Activated naive CD4-positive, alpha-beta T cell treated with anti-CD3 and anti-CD28 coated beads, Interleukin-2, amount 10 ng/mL, durations not matched to agents 7 days and 5 days (primary cell): ENCODE measurements around the gene LHX5.

Source experiments
- CTCF ChIA-PET: fragments of 350-600 bp; sonication (Branson Sonifier 250); formaldehyde crosslinking; loops from one replicate; lab custom pipeline; 2021; ENCODE audit warnings: antibody characterized with exemption; lab: Charles Lee
- DNase-seq: peaks from one replicate; pipeline ENCODE4 v3.0.0-alpha.2; 2020
- H3K27ac Mint-ChIP-seq: one replicate; pipeline ENCODE4 v1.8.0; 2021; ENCODE audit warnings: mild to moderate bottlenecking, moderate library complexity, mixed read lengths
- H3K27me3 Mint-ChIP-seq: one replicate; pipeline ENCODE4 v1.8.0; 2021; ENCODE audit warnings: mild to moderate bottlenecking, mixed read lengths
- H3K36me3 Mint-ChIP-seq: one replicate; pipeline ENCODE4 v1.8.0; 2021; ENCODE audit warnings: mixed read lengths
- H3K4me1 Mint-ChIP-seq: one replicate; pipeline ENCODE4 v1.8.0; 2021; ENCODE audit warnings: mixed read lengths
- H3K4me3 Mint-ChIP-seq: one replicate; pipeline ENCODE4 v1.8.0; 2021; ENCODE audit warnings: mild to moderate bottlenecking, moderate library complexity, mixed read lengths
- H3K9me3 Mint-ChIP-seq: one replicate; pipeline ENCODE4 v1.8.0; 2021; ENCODE audit warnings: mixed read lengths

The LHX5 gene

DNA sequence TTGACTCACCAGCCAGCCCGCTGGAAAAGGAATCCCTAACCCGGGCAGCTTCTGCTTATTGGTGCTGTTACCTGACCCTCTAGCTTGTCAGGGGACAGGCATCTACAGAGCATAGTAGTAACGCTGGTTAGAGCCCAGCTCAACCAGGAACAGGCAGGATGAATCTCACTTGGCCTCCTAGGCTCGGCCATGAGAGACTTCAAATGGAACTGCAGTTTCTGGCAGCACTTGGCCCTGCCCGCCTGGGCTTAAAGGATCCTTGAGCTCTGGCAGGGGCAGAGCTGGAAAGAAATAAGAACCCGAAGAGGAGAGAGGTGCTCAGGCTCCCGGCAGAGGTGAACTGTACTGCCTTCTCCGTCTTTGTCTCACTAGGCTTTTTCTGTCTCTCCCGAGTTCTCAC, 2.3 kb upstream of the LHX5 start:
- no peak for DNase-seq
- Mint-ChIP-seq H3K27me3 (peaks cover 100% of the 10 kb centered on the region), H3K4me3 (peak overlapping the region; percentile 14), H3K4me1 (peaks cover 6% of the 10 kb centered on the region), H3K27ac (peak overlapping the region; percentile 53), H3K9me3 (no peaks in the 10 kb centered on the region), H3K36me3 (no peaks in the 10 kb centered on the region)
- CTCF ChIA-PET, result interaction anchor here (1.0 to 1.6 kb wide), 2 partner anchors 12 to 14 kb away, joined by 3 read pairs; no protein-coding TSS in a partner anchor

DNA sequence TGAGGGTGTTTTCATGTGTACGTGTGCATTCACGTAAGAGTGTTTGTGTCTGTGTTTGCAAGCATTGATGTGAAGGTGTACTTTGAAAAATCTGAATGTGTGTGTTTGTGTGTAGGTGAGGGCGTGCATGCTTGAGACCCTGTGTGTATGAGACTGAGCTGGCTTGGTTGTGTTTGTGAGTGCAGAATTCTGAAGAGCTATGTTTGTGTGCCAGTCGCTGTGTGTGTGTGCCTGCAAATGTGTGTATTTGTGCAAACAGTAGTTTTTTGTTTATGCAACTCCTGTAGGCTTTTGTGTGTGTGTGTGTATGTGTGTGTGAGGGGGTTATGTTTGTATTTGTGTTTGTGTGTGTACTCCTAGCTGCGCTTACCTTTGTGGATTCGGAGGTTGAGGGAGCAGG, 1.7 kb upstream of the LHX5 start:
- Mint-ChIP-seq H3K27ac (no peak overlapping the region), H3K4me3 (no peak overlapping the region), H3K4me1 (peaks cover 9% of the 10 kb centered on the region), H3K9me3 (no peaks in the 10 kb centered on the region), H3K27me3 (peaks cover 100% of the 10 kb centered on the region), H3K36me3 (no peaks in the 10 kb centered on the region)
- CTCF ChIA-PET, result interaction anchor here (1.0 to 1.6 kb wide), 2 partner anchors 12 to 13 kb away, joined by 3 read pairs; no protein-coding TSS in a partner anchor
- DNase-seq, result no peak

DNA sequence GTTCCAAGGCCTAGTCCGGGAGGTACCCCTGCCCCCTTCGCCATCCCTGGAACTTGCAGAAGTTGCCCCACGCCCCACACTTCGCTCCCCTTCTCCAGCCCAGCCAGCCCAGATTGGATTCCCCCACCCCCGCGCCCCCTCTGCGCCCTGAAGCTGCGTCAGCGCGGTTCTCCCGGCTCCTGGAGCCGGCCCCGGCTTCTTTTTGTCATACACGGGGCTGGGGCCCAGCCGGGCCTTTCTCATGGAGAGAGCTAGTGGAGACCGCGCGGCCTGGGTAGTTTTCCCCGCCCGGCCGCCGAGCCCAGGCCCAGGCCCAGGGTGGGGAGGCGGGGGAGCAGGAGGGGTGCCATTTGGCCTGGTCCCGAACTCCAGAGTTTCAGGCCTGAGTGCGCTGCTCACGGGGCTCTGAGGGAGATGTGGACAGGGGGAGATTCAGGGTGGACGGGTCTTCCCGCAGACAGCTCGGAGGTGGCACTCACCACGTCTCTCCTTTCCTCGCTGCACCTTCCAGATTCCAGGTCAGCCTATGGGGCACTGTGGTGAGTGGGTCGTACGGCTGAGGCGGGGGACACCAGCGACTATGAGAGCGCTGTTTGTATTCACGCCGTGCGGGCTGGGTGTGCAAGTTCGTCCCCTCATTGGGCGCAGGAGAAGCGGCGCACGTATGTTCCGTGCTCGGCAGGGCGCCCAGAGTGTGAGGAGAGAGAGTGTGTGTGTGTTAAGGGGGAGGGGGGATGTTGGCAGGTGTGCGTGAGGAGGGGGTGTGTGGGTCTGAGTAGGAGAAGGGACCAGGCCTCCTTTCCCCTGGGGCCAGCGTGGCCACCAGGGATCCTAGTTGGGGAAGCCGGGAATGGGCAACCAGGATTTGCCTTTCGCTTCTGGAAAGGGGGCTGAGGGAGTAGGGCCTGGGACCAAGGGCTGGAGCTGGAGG, 785 bp upstream of the LHX5 start:
- peaks cover 100% of the 10 kb centered on the region for H3K27me3 Mint-ChIP-seq
- no peak overlapping the region for H3K4me3 Mint-ChIP-seq
- CTCF ChIA-PET, result no interaction called here
- H3K27ac Mint-ChIP-seq, result no peak overlapping the region
- H3K4me1 Mint-ChIP-seq, result peaks cover 11% of the 10 kb centered on the region
- no peaks in the 10 kb centered on the region for H3K9me3 Mint-ChIP-seq
- no peak for DNase-seq
- H3K36me3 Mint-ChIP-seq, result no peaks in the 10 kb centered on the region

DNA sequence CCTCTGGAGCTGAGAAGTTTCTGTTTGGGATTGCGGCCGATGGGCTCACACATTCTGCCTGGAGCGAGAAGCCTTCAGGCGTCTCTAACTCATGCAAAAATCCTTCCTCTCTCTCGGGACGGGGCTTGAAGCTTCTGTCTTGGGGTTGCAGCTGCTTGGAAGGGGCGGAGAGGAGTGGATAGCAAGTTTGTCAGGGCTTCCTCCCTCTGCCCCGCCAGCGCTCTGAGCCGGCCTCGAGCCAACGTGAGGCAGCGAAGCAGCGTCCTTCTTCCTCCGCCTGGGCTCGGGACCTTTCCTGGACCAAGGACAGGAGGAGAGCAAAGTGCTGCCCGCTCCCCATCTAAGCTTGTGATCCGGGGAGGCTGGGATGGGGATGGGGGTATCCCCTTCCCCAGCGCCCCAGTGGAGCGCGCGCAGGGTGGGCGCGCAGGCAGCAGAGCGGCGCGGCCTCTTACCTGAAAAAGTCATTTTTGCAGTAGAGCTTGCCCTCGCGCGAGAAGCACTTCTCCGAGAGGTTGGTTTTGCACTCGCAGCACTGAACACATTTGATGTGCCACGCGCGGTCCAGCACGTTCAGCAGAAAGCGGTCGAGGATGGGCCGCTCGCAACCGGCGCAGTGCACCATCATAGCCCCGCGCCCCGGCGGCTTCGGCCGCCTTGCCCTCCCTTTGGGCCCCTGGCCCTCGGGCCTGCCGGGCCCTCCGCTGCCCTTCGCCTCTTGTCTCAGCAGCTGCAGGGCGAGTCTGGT, 626 bp downstream of the LHX5 start:
- peaks cover 100% of the 10 kb centered on the region for H3K27me3 Mint-ChIP-seq
- CTCF ChIA-PET, result no interaction called here

DNA sequence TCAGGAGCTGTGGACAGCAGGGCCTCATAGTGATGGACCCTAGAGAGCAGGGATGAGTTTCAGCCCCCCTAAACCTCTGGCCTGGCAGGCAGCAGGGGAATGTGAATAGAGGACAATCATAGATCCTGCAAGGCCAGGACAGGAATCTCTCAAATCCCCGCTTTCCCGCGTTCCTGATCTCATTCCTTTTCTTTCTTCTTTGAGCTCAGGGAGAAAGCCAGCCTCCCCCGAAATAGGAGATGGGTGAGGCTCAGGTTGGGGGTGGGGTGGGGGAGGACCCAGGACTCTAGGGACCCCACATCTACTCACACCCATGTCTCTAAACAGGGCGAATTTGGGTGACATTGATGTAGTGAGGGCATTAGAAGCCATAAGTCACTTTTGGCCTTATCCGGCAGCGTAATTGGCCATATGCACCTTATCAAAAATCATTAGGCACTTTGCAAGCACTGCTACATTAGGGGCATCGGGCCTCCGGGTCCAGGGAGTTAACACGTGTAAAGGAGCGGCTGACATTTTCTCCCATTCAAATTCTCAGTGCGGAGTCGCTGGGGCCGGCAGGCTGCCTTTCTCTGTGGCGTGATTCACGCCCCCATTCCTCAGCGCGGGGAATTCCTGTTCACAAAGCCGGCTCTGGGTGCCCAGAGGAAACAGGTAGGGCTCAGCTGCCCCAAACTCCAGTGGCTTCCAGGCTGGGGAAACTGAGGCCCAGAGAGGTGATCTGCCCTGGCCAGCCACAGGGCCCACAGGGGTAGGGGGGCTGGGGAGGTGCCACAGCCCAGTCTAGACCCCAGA, 1.5 kb downstream of the LHX5 start:
- peaks cover 100% of the 10 kb centered on the region for H3K27me3 Mint-ChIP-seq
- H3K4me1 Mint-ChIP-seq, result peaks cover 15% of the 10 kb centered on the region
- H3K9me3 Mint-ChIP-seq, result no peaks in the 10 kb centered on the region
- H3K27ac Mint-ChIP-seq, result peak overlapping the region; percentile 60
- no peak overlapping the region for H3K4me3 Mint-ChIP-seq
- CTCF ChIA-PET, result no interaction called here
- H3K36me3 Mint-ChIP-seq, result no peaks in the 10 kb centered on the region
- no peak for DNase-seq

More for the DNA sequence above, 626 bp downstream of the LHX5 start:
- H3K27ac Mint-ChIP-seq, result no peak overlapping the region
- no peak for DNase-seq
- no peaks in the 10 kb centered on the region for H3K9me3 Mint-ChIP-seq
- H3K4me1 Mint-ChIP-seq, result peaks cover 15% of the 10 kb centered on the region
- no peak overlapping the region for H3K4me3 Mint-ChIP-seq
- no peaks in the 10 kb centered on the region for H3K36me3 Mint-ChIP-seq

DNA sequence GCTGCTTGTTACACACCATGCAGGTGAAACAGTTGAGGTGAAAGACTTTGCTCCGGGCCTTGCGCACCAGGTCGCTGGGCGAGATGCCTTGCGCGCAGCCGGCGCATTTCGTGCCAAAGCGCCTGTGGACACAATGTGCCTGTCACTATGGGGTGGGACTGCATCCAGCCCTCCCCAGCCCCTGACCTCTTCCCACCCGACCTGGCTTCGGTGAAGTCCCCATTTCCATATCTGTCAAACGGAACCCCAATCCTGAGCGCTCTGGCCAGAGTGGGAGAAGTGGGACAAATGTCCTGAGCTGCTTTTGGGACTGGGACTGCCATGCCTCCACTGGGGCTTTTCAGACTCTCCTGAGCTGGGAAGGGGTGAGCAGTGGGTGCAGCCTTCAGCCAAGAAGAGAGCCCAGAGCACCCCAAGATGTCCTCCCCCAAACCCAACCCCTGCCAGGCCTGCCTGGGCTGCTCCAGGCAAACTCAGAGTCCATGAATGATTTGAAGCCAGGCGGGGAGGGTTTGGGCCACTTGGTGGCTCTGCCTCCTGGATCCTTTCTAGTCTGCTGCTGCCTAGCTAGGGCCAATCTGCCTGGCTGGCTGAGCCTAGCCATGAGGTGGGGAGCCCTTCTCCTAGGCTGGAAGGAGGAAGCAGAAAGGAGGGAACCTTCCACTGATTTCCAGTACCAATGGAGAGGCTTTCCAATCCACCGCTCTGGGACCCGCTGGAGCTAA, 2.3 kb downstream of the LHX5 start:
- DNase-seq, result no peak
- CTCF ChIA-PET, result no interaction called here
- H3K4me1 Mint-ChIP-seq, result peaks cover 16% of the 10 kb centered on the region
- H3K36me3 Mint-ChIP-seq, result no peaks in the 10 kb centered on the region
- peaks cover 100% of the 10 kb centered on the region for H3K27me3 Mint-ChIP-seq
- H3K9me3 Mint-ChIP-seq, result no peaks in the 10 kb centered on the region
- H3K4me3 Mint-ChIP-seq, result no peak overlapping the region
- no peak overlapping the region for H3K27ac Mint-ChIP-seq

DNA sequence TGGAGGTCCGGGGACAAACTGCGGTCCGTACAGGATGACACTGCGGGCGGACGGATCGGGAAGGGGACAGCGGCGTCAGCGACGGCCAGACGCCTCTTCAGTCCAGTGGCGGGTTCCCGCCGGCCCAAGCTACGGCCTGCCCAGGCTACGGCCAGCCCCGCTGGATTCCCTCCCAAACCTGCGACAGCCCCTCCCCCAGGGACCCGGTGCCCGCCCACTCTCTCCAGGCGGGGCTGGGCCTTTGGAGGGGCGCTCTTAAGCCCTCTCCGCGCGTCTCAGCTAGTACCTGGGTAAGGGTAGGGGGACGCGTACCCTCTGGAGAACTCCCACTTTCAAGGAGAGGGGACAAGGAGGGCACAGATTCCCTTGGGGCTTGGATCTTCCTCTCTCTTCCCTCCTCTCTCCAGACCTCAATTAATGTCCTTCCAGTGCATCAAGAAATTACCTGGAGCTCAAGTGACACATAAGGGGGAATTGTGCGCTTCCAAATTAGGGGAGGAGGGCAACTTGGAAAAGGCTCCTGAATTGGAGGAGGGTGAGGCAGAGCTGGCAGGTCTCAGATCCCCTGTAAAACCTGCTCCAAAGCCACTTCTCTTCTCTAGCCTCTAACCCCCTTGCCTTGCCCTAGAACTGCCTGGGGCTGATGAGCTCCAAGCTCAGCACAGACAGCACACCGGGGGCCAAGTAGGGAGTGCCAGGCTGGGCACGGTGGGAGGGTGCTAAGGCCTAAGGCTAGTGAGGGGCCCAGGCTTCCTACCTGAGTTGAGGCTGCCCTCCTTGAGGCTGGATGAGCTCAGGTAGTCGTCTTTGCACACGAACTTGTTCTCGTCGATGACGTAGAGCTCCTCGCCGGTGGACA, 3.1 kb downstream of the LHX5 start:
- H3K36me3 Mint-ChIP-seq, result peaks cover 1% of the 10 kb centered on the region
- CTCF ChIA-PET, result no interaction called here
- H3K4me3 Mint-ChIP-seq, result no peak overlapping the region
- H3K4me1 Mint-ChIP-seq, result peaks cover 17% of the 10 kb centered on the region
- no peaks in the 10 kb centered on the region for H3K9me3 Mint-ChIP-seq
- peaks cover 100% of the 10 kb centered on the region for H3K27me3 Mint-ChIP-seq
- DNase-seq, result no peak
- no peak overlapping the region for H3K27ac Mint-ChIP-seq

DNA sequence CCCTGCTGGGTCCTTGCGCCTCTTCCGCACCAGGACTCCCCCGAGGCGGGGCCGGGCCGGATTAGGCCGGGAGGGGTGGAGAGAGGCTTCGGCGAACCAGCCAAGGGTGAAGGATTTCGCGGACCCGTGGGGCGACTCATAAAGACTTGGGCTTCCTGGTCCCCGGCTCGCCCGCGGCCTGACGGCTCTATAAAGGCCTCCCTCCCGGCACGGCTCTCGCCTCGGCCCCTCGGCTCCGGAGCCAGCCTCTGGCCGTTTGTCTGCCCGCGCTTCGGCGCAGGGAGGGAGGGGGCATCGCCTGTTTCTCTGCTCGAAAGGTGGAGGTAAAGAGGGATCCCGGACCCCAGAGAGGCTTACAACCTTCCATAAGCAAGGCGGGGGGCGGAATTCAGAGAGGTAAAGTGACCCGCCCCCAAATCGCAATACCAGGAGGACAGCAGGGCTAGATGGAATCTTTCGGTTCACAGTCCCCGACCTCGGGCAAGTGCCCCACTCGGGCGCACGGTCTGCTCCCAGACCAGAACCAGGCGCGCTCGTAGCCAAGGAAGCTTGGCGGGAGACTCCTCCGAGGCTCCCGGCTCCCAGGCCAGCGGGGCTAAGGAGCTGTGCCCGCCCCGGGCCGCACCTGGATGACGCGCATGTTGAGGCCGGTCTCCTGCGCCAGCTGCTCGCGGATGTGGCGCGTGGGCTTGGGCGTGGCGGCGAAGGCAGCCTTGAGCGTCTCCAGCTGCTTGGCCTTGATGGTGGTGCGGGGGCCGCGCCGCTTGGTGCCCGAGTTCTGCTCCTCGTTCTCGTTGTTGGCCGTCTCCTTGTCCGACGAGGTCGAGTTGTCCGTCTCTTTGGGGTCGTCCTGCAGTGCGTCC, 3.9 kb downstream of the LHX5 start:
- Mint-ChIP-seq H3K27ac (no peak overlapping the region), H3K4me1 (peaks cover 21% of the 10 kb centered on the region), H3K27me3 (peaks cover 100% of the 10 kb centered on the region), H3K36me3 (peaks cover 3% of the 10 kb centered on the region), H3K9me3 (no peaks in the 10 kb centered on the region), H3K4me3 (no peak overlapping the region)
- no peak for DNase-seq
- CTCF ChIA-PET, result no interaction called here

DNA sequence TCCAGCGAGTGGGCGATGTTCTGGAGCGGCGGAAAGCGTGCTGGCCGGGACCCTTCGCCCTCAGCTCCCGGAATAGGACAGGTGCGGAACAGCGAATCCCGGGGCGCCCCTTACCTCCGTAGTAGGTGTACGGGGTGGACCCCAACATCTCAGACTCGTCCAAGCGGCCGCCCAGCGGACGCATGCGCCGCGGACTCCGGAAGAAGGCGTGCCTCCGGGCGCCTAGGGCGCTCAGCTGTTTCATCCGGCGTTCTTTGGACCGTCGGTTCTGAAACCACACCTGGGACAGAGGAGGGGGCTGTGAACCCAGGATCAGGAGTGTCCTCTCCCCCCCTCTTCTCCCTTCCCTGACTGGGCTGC, 4.5 kb downstream of the LHX5 start:
- peaks cover 100% of the 10 kb centered on the region for H3K27me3 Mint-ChIP-seq
- no peaks in the 10 kb centered on the region for H3K9me3 Mint-ChIP-seq
- peaks cover 26% of the 10 kb centered on the region for H3K4me1 Mint-ChIP-seq
- H3K27ac Mint-ChIP-seq, result no peak overlapping the region
- CTCF ChIA-PET, result no interaction called here
- H3K36me3 Mint-ChIP-seq, result peaks cover 3% of the 10 kb centered on the region
- H3K4me3 Mint-ChIP-seq, result no peak overlapping the region
- DNase-seq, result no peak

DNA sequence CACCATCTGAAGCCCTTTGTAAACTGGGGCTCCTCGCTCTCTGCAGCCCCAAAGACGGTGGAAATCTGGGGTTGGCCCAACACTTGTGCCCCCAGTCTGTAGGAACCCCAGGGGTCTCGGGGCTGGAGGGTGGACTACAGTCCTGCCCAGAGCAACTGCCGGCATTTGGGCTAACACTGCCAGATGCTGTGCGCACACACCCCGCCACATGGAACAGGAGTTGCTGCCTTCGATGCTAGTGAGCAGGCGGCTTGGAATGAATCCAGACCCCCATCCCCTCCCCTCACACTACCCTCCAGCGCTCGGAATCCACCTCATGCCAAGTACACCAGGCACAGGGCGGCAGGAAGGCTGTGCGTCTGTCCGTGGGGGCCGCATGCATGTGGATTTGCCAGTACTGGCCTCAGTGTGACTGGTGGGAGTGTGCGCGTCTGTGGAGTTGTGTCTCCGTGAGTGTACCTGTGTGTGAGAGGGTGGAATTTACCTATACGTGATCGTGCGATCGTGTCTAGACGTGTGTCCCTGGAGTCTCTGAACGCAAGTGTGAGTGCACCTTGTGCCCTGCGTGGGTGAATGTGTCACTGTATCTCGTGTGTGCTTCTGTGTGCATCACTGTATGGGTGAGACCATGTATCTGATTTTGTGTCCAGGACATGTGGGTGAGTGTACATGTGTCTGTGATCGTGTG, 5.1 kb downstream of the LHX5 start:
- H3K36me3 Mint-ChIP-seq, result peaks cover 3% of the 10 kb centered on the region
- peaks cover 28% of the 10 kb centered on the region for H3K4me1 Mint-ChIP-seq
- peak overlapping the region; percentile 22 for H3K27ac Mint-ChIP-seq
- DNase-seq, result no peak
- CTCF ChIA-PET, result no interaction called here
- no peaks in the 10 kb centered on the region for H3K9me3 Mint-ChIP-seq
- H3K27me3 Mint-ChIP-seq, result peaks cover 100% of the 10 kb centered on the region
- H3K4me3 Mint-ChIP-seq, result no peak overlapping the region

DNA sequence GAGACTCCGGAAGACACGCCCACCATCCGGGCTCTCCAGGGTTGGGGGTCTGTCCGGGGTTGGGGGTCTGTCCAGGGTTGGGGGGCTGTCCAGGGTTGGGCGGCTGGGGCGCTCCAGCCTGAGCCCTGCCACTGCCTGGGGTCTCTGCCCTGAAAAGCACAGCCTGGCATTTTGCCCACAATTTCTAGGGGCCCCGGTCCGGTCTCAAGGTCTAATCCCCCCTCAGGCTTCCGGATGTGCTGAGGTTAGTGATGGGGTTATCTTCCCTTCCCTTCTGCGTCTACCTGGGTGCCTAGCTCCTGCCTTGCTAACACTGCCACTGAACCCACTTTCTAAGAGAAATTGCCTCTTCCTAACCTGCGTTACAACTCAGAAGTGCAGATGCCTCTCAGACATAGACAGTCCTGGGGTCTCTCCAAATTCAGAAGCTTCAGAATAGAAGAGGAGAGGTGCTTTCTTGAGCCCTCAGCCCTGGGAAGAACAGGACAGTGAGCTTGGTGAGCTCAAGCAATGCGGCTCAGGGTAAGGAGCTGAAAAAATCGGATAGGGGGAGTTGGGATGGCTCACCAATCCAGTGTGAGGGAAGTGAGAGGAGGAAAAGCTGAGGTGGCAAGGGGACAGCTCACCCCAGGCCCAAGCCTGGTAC, 5.7 kb downstream of the LHX5 start:
- H3K4me3 Mint-ChIP-seq, result no peak overlapping the region
- DNase-seq, result no peak
- peaks cover 100% of the 10 kb centered on the region for H3K27me3 Mint-ChIP-seq
- H3K36me3 Mint-ChIP-seq, result peaks cover 3% of the 10 kb centered on the region
- H3K27ac Mint-ChIP-seq, result no peak overlapping the region
- CTCF ChIA-PET, result no interaction called here
- peaks cover 28% of the 10 kb centered on the region for H3K4me1 Mint-ChIP-seq
- no peaks in the 10 kb centered on the region for H3K9me3 Mint-ChIP-seq
